ENCODE results near the gene SYPL2.

- TF ChIP-seq USF2 (IDR thresholded peaks at IDR 0.05; ENCODE audit: low read length) = no peak
- TF ChIP-seq ATF3 (IDR thresholded peaks at IDR 0.05; ENCODE audit: insufficient read depth, low read depth, low read length) = no peak
- no peak for TF ChIP-seq POLR2A (IDR thresholded peaks at IDR 0.05; ENCODE audit: control extremely low read depth in 1 of 2, low read depth in 2 of 2, low read length in 2 of 2)
- no peak for TF ChIP-seq CTCF (IDR thresholded peaks at IDR 0.05; ENCODE audit: control extremely low read depth in 1 of 3, insufficient read depth in 1 of 3, low read depth in 1 of 3, low read length in 3 of 3)
- TF ChIP-seq POLR2AphosphoS5 (IDR thresholded peaks at IDR 0.05; ENCODE audit: low read depth, low read length) = no peak
- no peak for TF ChIP-seq CREB1 (IDR thresholded peaks at IDR 0.05)
- TF ChIP-seq EZH2 (IDR thresholded peaks at IDR 0.05; ENCODE audit: low read depth, low read length, severe bottlenecking) = no peak
- TF ChIP-seq SIN3A (conservative IDR thresholded peaks at IDR 0.05 in 1 of 2, IDR thresholded peaks at IDR 0.05 in 1 of 2; ENCODE audit: low read depth in 1 of 2, low read length in 2 of 2) = no peak
- TF ChIP-seq MAFK (IDR thresholded peaks at IDR 0.05; ENCODE audit: low read depth, low read length) = no peak
- TF ChIP-seq ATF2 (IDR thresholded peaks at IDR 0.05; ENCODE audit: low read length) = no peak
- no peak for TF ChIP-seq RNF2 (IDR thresholded peaks at IDR 0.05; ENCODE audit: borderline replicate concordance, low read depth, low read length, missing control alignments, poor library complexity, severe bottlenecking)
- no peak for TF ChIP-seq SP1 (IDR thresholded peaks at IDR 0.05; ENCODE audit: low read depth, low read length)
- no peak for TF ChIP-seq HDAC2 (IDR thresholded peaks at IDR 0.05; ENCODE audit: borderline replicate concordance in 1 of 2, low read depth in 2 of 2, low read length in 2 of 2)
- no peak for TF ChIP-seq GABPA (IDR thresholded peaks at IDR 0.05; ENCODE audit: borderline replicate concordance, insufficient read depth, low read length)
Measured at GRCh38 chr1:109468903-109469302, 2.6 kb downstream of the SYPL2 start.
